GM18526 (cell line): Measurements from ENCODE around the gene TYW5.

ENCODE experiments used
- POLR2A ChIP-seq: IDR thresholded peaks from 3 replicates; pipeline ENCODE4 v1.6.1; 2011; ENCODE audit not compliant: insufficient read length; ENCODE audit errors: extremely low read depth

TYW5 gene

GRCh38 chr2:199946836-199947235 lies 8.5 kb downstream of the TYW5 start:
- no peak for TF ChIP-seq POLR2A

DNA sequence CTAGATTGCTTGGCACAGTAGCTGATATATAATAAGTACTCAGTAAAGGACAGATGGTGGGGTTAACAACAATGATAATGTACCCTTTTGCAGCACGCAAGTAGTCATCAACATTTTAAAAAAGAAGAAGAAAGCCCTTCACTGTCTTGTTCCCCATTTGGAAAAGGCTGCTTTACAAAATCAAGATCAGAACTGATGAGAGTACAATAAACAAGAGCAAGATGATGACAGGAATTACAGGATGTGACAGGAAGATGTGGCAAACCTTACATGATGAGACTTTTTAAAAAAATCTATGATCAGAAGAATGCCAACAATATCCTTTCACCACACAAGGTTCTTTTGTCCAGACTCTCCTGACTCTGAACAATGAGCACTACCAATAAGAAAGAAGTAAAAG lies 9.1 kb downstream of the TYW5 start:
- TF ChIP-seq POLR2A = no peak

DNA sequence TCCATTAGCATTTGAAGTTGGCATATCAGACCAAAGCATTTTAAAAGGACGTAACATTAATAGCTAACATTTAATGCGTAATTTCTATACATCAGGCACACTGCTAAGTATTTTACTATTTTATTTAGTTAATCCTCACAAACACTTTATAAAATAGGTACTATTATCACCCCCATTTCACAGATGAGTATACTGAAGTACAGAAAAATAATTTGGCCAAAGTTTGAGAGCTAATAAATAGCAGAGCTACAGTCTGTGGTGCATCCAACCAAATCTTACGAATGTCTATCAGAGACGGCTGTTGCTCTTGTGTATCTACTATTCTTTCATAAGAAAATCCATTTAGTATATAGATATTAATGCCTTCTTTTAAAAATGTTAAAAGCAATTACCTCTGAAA lies 11.9 kb downstream of the TYW5 start:
- no peak for TF ChIP-seq POLR2A

- TF ChIP-seq POLR2A = no peak
Observed at GRCh38 chr2:199940373-199940772, 14.9 kb downstream of the TYW5 start.

- no peak for TF ChIP-seq POLR2A
Observed at GRCh38 chr2:199936554-199936953, 18.7 kb downstream of the TYW5 start.

DNA sequence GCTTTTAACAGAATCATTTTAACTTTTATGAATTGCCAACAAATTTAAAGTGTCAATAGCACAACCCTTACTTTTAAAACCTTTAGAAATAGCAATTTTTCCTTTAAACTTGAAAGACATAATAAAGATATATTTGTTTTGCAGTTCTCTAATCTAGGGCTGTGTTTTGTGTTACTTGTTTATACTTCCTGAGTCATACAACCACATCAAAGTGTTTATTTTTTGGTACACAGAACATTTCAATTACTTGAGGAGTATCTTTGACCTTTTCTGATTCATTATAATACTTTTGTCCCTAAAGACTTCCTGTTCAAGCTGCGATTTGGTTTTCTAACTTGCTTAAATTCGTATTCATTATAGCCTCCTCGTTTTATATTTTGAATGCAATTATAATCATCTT lies 21.8 kb downstream of the TYW5 start:
- TF ChIP-seq POLR2A = no peak

DNA sequence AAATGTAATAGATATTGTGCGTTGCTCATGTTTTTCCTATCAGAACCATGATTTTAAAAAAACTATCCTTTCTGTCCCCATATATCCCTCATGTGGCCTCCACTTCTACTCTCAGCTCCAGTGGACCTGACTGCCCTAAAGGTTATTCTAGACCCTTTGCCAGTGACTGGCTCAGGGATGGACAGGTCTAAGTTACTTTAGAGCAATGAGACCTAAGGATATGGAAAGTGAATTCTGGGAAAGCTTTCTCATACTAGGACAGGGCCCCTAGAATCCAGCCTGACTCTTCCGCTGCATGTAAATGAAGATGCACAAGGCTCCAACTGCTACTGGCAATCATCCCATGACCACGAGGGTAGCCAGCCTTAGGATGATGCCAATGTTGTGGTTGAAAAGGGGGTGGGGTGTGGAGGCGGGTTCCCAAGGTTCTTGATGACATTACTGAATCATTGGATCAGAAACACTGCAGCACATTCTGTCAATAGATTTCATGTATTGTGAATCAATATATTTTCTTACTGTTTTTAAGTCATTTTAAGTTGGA lies 22.9 kb downstream of the TYW5 start:
- TF ChIP-seq POLR2A = no peak

DNA sequence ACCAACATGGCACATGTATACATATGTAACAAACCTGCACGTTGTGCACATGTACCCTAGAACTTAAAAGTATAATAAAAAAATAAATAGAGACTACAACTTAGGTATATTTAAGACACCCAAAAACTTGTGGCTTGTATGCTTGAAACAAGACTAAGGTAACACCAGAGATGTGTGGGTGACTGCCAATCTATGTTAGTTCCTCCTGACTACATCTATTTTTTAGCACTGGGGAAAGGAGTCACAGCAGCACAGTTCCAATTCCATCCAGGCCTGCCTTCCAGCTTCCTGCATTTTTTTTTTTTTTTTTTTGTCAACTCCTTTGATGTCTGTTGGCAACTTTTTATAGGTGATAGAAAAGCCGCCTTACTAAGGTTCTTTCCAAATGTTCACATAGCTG lies 26.0 kb downstream of the TYW5 start:
- TF ChIP-seq POLR2A = no peak

DNA sequence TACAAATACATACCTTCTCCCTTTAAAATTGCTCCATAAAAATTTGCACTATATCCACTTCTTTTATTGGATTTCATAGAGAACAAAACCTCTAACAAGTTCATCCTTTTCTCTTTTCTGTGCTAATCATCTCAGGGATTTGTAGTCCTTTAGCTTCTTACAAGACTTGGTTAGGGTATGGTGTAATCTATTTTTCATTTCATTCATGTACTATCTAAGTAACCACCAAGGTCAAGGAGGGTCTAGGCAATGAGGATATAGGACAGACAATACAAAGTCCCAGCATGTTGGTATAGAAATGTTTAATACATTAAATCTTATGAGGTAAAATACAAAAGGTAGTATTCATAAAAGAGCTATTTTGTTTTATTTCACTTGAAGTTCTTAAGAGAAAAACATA lies 26.7 kb downstream of the TYW5 start:
- TF ChIP-seq POLR2A = no peak

- no peak for TF ChIP-seq POLR2A
Observed at GRCh38 chr2:199928226-199928625, 27.1 kb downstream of the TYW5 start.

GRCh38 chr2:199926806-199927205 lies 28.5 kb downstream of the TYW5 start:
- no peak for TF ChIP-seq POLR2A

- no peak for TF ChIP-seq POLR2A
Observed at GRCh38 chr2:199923924-199924323, 31.4 kb downstream of the TYW5 start.

GRCh38 chr2:199922856-199923255 lies 32.4 kb downstream of the TYW5 start:
- no peak for TF ChIP-seq POLR2A

GRCh38 chr2:199916980-199917379 lies 38.3 kb downstream of the TYW5 start:
- no peak for TF ChIP-seq POLR2A

GRCh38 chr2:199914372-199914958 lies 40.8 kb downstream of the TYW5 start:
- no peak for TF ChIP-seq POLR2A

DNA sequence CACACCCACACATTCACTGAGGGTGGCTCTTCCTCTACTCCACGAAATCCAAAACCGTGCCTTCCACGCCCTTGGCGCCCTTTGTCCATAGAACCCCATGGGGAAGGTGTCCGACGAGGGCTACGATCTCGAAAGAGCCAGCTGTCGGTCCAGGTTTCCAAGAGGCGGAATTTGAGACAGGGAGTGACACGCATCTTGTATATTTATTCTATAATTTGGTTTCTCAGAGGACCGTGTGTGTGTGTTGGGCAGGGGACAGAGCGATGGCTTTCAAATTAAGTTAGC lies 43.5 kb downstream of the TYW5 start:
- TF ChIP-seq POLR2A = no peak

- TF ChIP-seq POLR2A = peak; percentile 92
Observed at GRCh38 chr2:199911052-199911876, 44.0 kb downstream of the TYW5 start, which contains the start of gene C2orf69. Gene C2orf69 (plus strand): TSS chr2:199911293. CDS start chr2:199911439, 146 bp downstream.
